Activated naive CD4-positive, alpha-beta T cell treated with anti-CD3 and anti-CD28 coated beads, Interleukin-2, amount 10 ng/mL, durations not matched to agents 7 days and 5 days (primary cell): Measurements from ENCODE around the gene CEP19.

Source experiments
- CTCF ChIA-PET: fragments of 350-600 bp; sonication (Branson Sonifier 250); formaldehyde crosslinking; loops from one replicate; lab custom pipeline; 2021; ENCODE audit warnings: antibody characterized with exemption; lab: Charles Lee
- DNase-seq: peaks from one replicate; pipeline ENCODE4 v3.0.0-alpha.2; 2020
- H3K27ac Mint-ChIP-seq: one replicate; pipeline ENCODE4 v1.8.0; 2021; ENCODE audit warnings: mild to moderate bottlenecking, moderate library complexity, mixed read lengths
- H3K27me3 Mint-ChIP-seq: one replicate; pipeline ENCODE4 v1.8.0; 2021; ENCODE audit warnings: mild to moderate bottlenecking, mixed read lengths
- H3K36me3 Mint-ChIP-seq: one replicate; pipeline ENCODE4 v1.8.0; 2021; ENCODE audit warnings: mixed read lengths
- H3K4me1 Mint-ChIP-seq: one replicate; pipeline ENCODE4 v1.8.0; 2021; ENCODE audit warnings: mixed read lengths
- H3K4me3 Mint-ChIP-seq: one replicate; pipeline ENCODE4 v1.8.0; 2021; ENCODE audit warnings: mild to moderate bottlenecking, moderate library complexity, mixed read lengths
- H3K9me3 Mint-ChIP-seq: one replicate; pipeline ENCODE4 v1.8.0; 2021; ENCODE audit warnings: mixed read lengths

Gene CEP19

GRCh38 chr3:196666001-196666867 is 45.8 kb downstream of the CEP19 start:
- H3K4me3 Mint-ChIP-seq, result no peak overlapping the region
- DNase-seq, result no peak
- H3K36me3 Mint-ChIP-seq, result peaks cover 12% of the 10 kb centered on the region
- CTCF ChIA-PET, result no interaction called here
- H3K9me3 Mint-ChIP-seq, result no peaks in the 10 kb centered on the region
- no peak overlapping the region for H3K27ac Mint-ChIP-seq
- H3K27me3 Mint-ChIP-seq, result peaks cover 4% of the 10 kb centered on the region
- H3K4me1 Mint-ChIP-seq, result peaks cover 27% of the 10 kb centered on the region

- Mint-ChIP-seq H3K27me3 (no peaks in the 10 kb centered on the region), H3K9me3 (no peaks in the 10 kb centered on the region), H3K27ac (no peak overlapping the region), H3K4me1 (peaks cover 8% of the 10 kb centered on the region), H3K4me3 (no peak overlapping the region), H3K36me3 (peaks cover 18% of the 10 kb centered on the region)
- DNase-seq, result no peak
- CTCF ChIA-PET, result interaction anchor here (0.6 to 1.2 kb wide), 2 partner anchors 52 to 724 kb away, joined by 3 read pairs; no protein-coding TSS in a partner anchor
These were observed 49.1 kb downstream of the CEP19 start for GRCh38 chr3:196662711-196663571.

- Mint-ChIP-seq H3K36me3 (peaks cover 21% of the 10 kb centered on the region), H3K27me3 (no peaks in the 10 kb centered on the region), H3K9me3 (no peaks in the 10 kb centered on the region), H3K4me3 (no peak overlapping the region), H3K4me1 (peaks cover 2% of the 10 kb centered on the region), H3K27ac (no peak overlapping the region)
- no peak for DNase-seq
- CTCF ChIA-PET, result no interaction called here
These were observed 50.0 kb downstream of the CEP19 start for GRCh38 chr3:196662033-196662432.

GRCh38 chr3:196661400-196661799 is 50.6 kb downstream of the CEP19 start:
- H3K27me3 Mint-ChIP-seq, result no peaks in the 10 kb centered on the region
- no peak overlapping the region for H3K27ac Mint-ChIP-seq
- no peaks in the 10 kb centered on the region for H3K9me3 Mint-ChIP-seq
- no peak overlapping the region for H3K4me3 Mint-ChIP-seq
- peaks cover 22% of the 10 kb centered on the region for H3K36me3 Mint-ChIP-seq
- peaks cover 2% of the 10 kb centered on the region for H3K4me1 Mint-ChIP-seq
- no peak for DNase-seq
- CTCF ChIA-PET, result no interaction called here

GRCh38 chr3:196660381-196661166 is 51.5 kb downstream of the CEP19 start:
- peaks cover 26% of the 10 kb centered on the region for H3K36me3 Mint-ChIP-seq
- no peak overlapping the region for H3K27ac Mint-ChIP-seq
- no peak overlapping the region for H3K4me3 Mint-ChIP-seq
- CTCF ChIA-PET, result interaction anchor here (1.1 kb wide), 1 partner anchor 50 kb away, joined by 3 read pairs; no protein-coding TSS in a partner anchor
- no peaks in the 10 kb centered on the region for H3K27me3 Mint-ChIP-seq
- no peak for DNase-seq
- no peaks in the 10 kb centered on the region for H3K9me3 Mint-ChIP-seq
- no peaks in the 10 kb centered on the region for H3K4me1 Mint-ChIP-seq

GRCh38 chr3:196659901-196660351 is 52.1 kb downstream of the CEP19 start:
- H3K36me3 Mint-ChIP-seq, result peaks cover 29% of the 10 kb centered on the region
- DNase-seq, result no peak
- no peaks in the 10 kb centered on the region for H3K27me3 Mint-ChIP-seq
- no peak overlapping the region for H3K27ac Mint-ChIP-seq
- H3K4me1 Mint-ChIP-seq, result no peaks in the 10 kb centered on the region
- H3K9me3 Mint-ChIP-seq, result no peaks in the 10 kb centered on the region
- no peak overlapping the region for H3K4me3 Mint-ChIP-seq
- CTCF ChIA-PET, result interaction anchor here (1.1 kb wide), 1 partner anchor 49 kb away, joined by 3 read pairs; no protein-coding TSS in a partner anchor
